Stomach (tissue), 4 donors: Measurements from ENCODE around the gene BCAN.

ENCODE experiments used
- EP300 ChIP-seq: sonication (generic); formaldehyde crosslinking; IDR thresholded peaks from one replicate; pipeline ENCODE4 v1.6.1; 2017; ENCODE audit warnings: antibody characterized with exemption
- POLR2A ChIP-seq, 4 donors: fragments of 450-650 bp; IDR thresholded peaks; one replicate each; pipeline ENCODE4 v1.6.1; 2016; ENCODE audit warnings: antibody characterized with exemption in 4 of 4, control low read depth in 2 of 4, mild to moderate bottlenecking in 1 of 4, moderate library complexity in 1 of 4
- POLR2AphosphoS5 ChIP-seq, 3 donors: sonication (generic); formaldehyde crosslinking; IDR thresholded peaks; one replicate each; pipeline ENCODE4 v1.6.1; 2016; ENCODE audit warnings: antibody characterized with exemption in 3 of 3
- TF ChIP-seq, protein P1 (sequence below), 7 experiments: fragments of 450-650 bp in 4 of 7; fragments of 200-600 bp in 3 of 7; sonication (generic) in 3 of 7; IDR thresholded peaks; one replicate each; pipeline ENCODE4 v1.5.1; 2016 to 2019; ENCODE audit warnings: antibody characterized with exemption in 7 of 7, control low read depth in 2 of 7, mild to moderate bottlenecking in 1 of 7

DNA sequence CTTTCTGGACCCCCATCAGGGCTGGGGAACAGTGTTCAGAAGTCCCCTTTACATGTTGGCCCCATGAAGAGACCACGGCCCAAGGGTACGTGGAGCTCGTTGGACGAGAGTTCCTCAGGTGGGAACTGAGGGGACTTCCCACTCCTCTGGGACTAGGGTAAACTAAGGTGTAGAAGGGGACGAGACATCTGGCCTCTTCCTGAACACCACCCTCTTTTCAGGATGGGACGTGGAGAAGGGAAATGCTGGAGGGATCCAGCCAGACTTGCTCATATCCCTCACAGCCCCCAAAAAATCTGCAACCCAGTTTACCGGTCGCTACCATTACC is 48.3 kb upstream of the BCAN start:
- TF ChIP-seq, protein P1, sequence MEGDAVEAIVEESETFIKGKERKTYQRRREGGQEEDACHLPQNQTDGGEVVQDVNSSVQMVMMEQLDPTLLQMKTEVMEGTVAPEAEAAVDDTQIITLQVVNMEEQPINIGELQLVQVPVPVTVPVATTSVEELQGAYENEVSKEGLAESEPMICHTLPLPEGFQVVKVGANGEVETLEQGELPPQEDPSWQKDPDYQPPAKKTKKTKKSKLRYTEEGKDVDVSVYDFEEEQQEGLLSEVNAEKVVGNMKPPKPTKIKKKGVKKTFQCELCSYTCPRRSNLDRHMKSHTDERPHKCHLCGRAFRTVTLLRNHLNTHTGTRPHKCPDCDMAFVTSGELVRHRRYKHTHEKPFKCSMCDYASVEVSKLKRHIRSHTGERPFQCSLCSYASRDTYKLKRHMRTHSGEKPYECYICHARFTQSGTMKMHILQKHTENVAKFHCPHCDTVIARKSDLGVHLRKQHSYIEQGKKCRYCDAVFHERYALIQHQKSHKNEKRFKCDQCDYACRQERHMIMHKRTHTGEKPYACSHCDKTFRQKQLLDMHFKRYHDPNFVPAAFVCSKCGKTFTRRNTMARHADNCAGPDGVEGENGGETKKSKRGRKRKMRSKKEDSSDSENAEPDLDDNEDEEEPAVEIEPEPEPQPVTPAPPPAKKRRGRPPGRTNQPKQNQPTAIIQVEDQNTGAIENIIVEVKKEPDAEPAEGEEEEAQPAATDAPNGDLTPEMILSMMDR (IDR thresholded peaks at IDR 0.05) = no peak
- TF ChIP-seq POLR2AphosphoS5 (IDR thresholded peaks at IDR 0.05) (no peak), POLR2A (IDR thresholded peaks at IDR 0.05) (no peak), EP300 (no peak)
